Measurements from ENCODE around the gene MAMLD1. TPM values are rescaled to one million over a fixed set of nuclear protein-coding genes. Genes with fewer than 3 reads are reported as not detected.

Gene MAMLD1
- total RNA-seq, 1 donor from 2014 or later = 7.0 TPM

DNA sequence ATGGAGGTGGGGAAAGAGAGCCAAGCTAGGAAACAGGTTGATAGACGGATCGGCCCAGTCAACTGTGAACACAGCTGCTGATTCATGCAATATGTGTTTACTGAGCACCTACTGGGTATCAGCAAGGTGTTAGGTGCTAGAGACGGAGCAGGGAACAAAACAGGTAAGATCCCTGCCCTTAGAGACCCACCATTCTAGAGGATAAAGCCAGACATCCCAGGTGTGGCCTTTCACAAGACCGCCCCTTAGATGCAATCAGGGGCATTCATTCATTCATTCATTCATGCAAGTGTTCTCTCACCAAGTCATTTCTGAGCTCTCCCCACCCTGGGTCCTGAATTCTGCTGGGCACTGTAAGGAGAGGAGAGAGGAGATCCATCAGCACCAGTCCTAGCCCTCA, 185.1 kb downstream of the MAMLD1 start:
- H3K4me3 Mint-ChIP-seq = peak overlapping the region; percentile 83
- H3K9me3 Mint-ChIP-seq = no peaks in the 10 kb centered on the region

DNA sequence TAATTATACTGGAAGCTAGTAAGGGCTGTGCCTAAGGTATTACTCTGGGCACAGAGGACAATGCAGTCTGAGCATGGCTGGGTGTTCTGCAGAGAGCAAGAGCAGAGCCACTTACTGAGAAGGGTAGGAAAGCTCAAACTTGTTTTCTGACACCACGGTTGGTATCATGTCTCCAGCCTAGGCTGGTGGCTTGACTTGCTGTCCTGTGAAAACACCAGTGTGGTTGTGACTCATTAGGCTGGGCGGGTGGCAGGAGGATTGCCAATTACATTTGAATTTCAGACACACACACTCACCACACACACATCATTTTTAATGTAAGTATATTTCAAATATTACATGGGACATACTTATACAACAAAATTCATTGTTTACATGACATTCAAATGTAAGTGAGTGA, 185.6 kb downstream of the MAMLD1 start:
- H3K36me3 Mint-ChIP-seq = no peaks in the 10 kb centered on the region
- no peaks in the 10 kb centered on the region for H3K27me3 Mint-ChIP-seq
- H3K27ac Mint-ChIP-seq = no peak overlapping the region

More for the DNA sequence above, 185.1 kb downstream of the MAMLD1 start:
- DNase-seq (ENCODE audit: extremely low spot score, unreplicated experiment) = no peak
- peak overlapping the region; percentile 63 for H3K27ac Mint-ChIP-seq
- H3K36me3 Mint-ChIP-seq = no peaks in the 10 kb centered on the region
- no peaks in the 10 kb centered on the region for H3K27me3 Mint-ChIP-seq
- TF ChIP-seq, protein P1, sequence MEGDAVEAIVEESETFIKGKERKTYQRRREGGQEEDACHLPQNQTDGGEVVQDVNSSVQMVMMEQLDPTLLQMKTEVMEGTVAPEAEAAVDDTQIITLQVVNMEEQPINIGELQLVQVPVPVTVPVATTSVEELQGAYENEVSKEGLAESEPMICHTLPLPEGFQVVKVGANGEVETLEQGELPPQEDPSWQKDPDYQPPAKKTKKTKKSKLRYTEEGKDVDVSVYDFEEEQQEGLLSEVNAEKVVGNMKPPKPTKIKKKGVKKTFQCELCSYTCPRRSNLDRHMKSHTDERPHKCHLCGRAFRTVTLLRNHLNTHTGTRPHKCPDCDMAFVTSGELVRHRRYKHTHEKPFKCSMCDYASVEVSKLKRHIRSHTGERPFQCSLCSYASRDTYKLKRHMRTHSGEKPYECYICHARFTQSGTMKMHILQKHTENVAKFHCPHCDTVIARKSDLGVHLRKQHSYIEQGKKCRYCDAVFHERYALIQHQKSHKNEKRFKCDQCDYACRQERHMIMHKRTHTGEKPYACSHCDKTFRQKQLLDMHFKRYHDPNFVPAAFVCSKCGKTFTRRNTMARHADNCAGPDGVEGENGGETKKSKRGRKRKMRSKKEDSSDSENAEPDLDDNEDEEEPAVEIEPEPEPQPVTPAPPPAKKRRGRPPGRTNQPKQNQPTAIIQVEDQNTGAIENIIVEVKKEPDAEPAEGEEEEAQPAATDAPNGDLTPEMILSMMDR (conservative IDR thresholded peaks at IDR 0.05) = no peak
- H3K4me1 Mint-ChIP-seq (ENCODE audit: unreplicated experiment) = no peaks in the 10 kb centered on the region

DNA sequence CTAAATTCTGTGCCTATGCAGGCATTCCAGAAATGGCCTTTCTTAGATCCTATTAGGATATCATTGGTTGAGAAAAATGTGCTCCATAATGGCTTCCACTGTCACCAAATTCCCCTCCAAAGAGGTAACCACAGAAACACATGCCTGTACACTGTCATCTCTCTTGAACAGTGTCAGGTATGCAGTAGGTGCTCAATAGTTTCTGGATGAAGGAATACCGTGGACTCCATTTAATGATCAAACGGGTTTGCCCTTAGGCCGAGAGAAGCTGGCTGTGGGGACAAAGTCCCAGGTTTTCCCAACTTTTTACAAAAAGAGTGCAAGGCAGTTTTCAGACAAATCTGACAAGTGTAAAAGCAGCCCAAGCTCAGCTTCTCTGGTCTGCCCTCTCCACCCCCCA, 188.8 kb downstream of the MAMLD1 start:
- Mint-ChIP-seq H3K9me3 (peaks cover 13% of the 10 kb centered on the region), H3K27ac (no peak overlapping the region), H3K27me3 (no peaks in the 10 kb centered on the region), H3K4me1 (ENCODE audit: unreplicated experiment) (no peaks in the 10 kb centered on the region), H3K36me3 (no peaks in the 10 kb centered on the region), H3K4me3 (no peak overlapping the region)
- TF ChIP-seq, protein P1 (conservative IDR thresholded peaks at IDR 0.05) = no peak
- DNase-seq (ENCODE audit: extremely low spot score, unreplicated experiment) = no peak

More for the DNA sequence above, 185.6 kb downstream of the MAMLD1 start:
- TF ChIP-seq, protein P1 (conservative IDR thresholded peaks at IDR 0.05) = no peak
- H3K4me3 Mint-ChIP-seq = no peak overlapping the region
- H3K4me1 Mint-ChIP-seq (ENCODE audit: unreplicated experiment) = no peaks in the 10 kb centered on the region
- DNase-seq (ENCODE audit: extremely low spot score, unreplicated experiment) = no peak
- no peaks in the 10 kb centered on the region for H3K9me3 Mint-ChIP-seq

DNA sequence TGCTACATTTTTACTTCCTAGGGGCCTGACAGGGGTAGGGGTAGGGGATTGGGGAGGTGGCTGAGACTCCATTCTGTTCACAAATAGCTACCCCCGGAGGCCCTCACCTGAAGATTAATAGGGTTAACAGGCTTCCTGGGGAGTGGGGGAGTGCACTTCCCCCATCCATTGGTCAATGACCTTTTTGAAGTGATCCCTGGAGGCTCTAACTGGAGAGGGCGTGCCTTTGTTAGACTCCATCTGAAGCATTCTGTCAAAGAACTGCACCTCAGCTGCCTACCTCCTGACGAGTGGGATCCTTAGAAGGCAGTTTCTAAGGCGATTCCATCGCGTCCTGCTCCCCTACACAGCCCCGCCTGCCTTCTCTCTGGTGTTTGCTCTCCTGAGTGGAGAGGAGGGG, 195.3 kb downstream of the MAMLD1 start:
- H3K27me3 Mint-ChIP-seq = no peaks in the 10 kb centered on the region
- TF ChIP-seq, protein P1 (conservative IDR thresholded peaks at IDR 0.05) = no peak
- H3K36me3 Mint-ChIP-seq = no peaks in the 10 kb centered on the region
- DNase-seq (ENCODE audit: extremely low spot score, unreplicated experiment) = no peak
- H3K27ac Mint-ChIP-seq = no peak overlapping the region
- peaks cover 14% of the 10 kb centered on the region for H3K9me3 Mint-ChIP-seq
- H3K4me1 Mint-ChIP-seq (ENCODE audit: unreplicated experiment) = no peaks in the 10 kb centered on the region
- no peak overlapping the region for H3K4me3 Mint-ChIP-seq

Other genes with a start within 250 kb of the MAMLD1 start
- 9.8 and 11.9 TPM in 2 replicates for gene MTM1, start 205.3 kb downstream of the MAMLD1 start, total RNA-seq (ENCODE audit: low replicate concordance)

Data from type B pancreatic cell (in vitro differentiated cells).